Lower leg skin (tissue), 4 donors: Measurements from ENCODE around the gene TAAR5. TPM values are rescaled to one million over a fixed set of nuclear protein-coding genes. Genes with fewer than 3 reads are reported as not detected.

Experiments used
- DNase-seq, 2 donors: peaks; one replicate each; pipeline ENCODE4 v3.0.0-alpha.2; 2019; ENCODE audit warnings: low spot score in 2 of 2
- H3K4me3 ChIP-seq: fragments of 200-600 bp; sonication (generic); 2 replicates; pipeline ENCODE4 v1.5.1; 2017; ENCODE audit warnings: mild to moderate bottlenecking, low read depth; ENCODE audit not compliant: poor library complexity, severe bottlenecking
- POLR2A ChIP-seq, 2 donors: fragments of 450-650 bp; IDR thresholded peaks; one replicate each; pipeline ENCODE4 v1.6.1; 2016 to 2017; ENCODE audit warnings: antibody characterized with exemption in 2 of 2, mild to moderate bottlenecking in 1 of 2, moderate library complexity in 1 of 2
- WGBS, 2 donors: methylation state at CpG; one replicate each; pipeline ENCODE4 v1.1.5; 2018; 5-methylcytosine and 5-hydroxymethylcytosine counted together
- intact Hi-C: fragments of 100-400 bp; cut with DNase I; formaldehyde crosslinking; loops from one replicate; pipeline ENCODE4 v1.15.0; 2023; ENCODE audit warnings: low total_unique reads
- total RNA-seq, 4 donors: library from RNA; depleted of rRNA; stranded (reverse); fragments of >200 nt; gene quantifications; one replicate each; pipeline ENCODE4 v1.1.0, GENCODE V29; 2016
- TF ChIP-seq, protein P1 (sequence below), 3 donors: fragments of 450-650 bp; IDR thresholded peaks; one replicate each; pipeline ENCODE4 v1.5.1; 2016; ENCODE audit warnings: antibody characterized with exemption in 3 of 3, mild to moderate bottlenecking in 3 of 3, moderate library complexity in 2 of 3

Gene TAAR5
- total RNA-seq, 4 donors from 2014 or later = not detected

DNA sequence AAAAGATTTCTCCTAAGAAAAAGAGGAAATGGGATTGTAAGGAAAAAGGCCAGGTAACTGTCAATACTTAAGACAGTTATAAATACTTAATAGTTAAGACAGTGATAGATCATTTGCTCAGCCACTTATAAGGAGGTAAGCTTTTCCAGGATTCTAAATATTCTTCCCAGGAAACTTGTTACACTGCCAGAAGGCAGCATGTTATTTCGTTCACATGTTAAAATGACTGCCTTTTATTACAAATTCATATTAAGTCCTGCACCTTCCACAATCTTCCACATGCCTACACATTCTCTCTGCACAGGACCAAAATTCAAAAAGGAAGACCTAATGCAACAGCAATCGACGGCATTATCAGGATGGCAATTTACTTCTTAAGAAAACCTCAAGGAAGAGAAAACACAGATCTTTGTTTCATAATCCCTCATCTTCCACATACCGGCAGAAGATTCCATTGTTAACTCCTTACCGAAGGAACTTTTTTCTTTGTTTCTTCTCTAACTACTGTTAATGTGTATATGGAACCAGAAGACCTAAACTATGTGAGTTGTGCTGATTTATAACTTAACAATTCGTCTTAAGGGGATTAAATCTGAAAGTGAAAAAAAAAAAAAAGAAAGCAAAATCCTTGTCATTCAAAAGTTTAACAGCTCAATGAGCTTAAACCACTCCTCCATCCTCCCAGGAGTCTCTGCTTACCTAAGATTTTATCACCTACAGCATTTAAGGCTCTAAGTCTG lies 33.7 kb upstream of the TAAR5 start:
- no peak overlapping the region for H3K4me3 ChIP-seq
- TF ChIP-seq, protein P1, sequence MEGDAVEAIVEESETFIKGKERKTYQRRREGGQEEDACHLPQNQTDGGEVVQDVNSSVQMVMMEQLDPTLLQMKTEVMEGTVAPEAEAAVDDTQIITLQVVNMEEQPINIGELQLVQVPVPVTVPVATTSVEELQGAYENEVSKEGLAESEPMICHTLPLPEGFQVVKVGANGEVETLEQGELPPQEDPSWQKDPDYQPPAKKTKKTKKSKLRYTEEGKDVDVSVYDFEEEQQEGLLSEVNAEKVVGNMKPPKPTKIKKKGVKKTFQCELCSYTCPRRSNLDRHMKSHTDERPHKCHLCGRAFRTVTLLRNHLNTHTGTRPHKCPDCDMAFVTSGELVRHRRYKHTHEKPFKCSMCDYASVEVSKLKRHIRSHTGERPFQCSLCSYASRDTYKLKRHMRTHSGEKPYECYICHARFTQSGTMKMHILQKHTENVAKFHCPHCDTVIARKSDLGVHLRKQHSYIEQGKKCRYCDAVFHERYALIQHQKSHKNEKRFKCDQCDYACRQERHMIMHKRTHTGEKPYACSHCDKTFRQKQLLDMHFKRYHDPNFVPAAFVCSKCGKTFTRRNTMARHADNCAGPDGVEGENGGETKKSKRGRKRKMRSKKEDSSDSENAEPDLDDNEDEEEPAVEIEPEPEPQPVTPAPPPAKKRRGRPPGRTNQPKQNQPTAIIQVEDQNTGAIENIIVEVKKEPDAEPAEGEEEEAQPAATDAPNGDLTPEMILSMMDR (IDR thresholded peaks at IDR 0.05) = no peak
- no peak for TF ChIP-seq POLR2A (IDR thresholded peaks at IDR 0.05)
- DNase-seq = no peak
- intact Hi-C loops = no loop called here
- WGBS, 2 donors = 50 to 63% methylated on average over 6 of the region's 6 CpGs

DNA sequence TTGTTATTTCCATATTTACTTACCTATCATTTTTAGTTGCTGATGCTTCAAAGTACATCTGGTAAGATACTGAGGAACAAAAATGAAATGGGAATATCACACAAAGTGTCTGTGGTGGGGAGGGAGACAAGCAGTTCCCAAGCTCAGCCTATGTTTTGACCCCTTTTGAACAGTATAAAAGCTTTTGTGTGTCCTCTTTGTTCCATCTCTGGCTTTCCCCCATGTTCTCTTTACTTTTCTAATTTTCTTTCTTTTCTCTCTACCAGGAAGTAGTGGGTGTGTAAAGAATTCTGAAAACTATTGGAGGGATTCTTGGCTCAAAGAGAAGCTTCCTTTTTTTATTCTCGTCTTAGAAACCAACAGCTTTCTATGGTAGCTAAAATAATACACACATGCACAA lies 27.1 kb upstream of the TAAR5 start:
- WGBS, 2 donors = 27 to 29% methylated on average over 1 of the region's 1 CpG
- TF ChIP-seq, protein P1 (IDR thresholded peaks at IDR 0.05) = no peak
- TF ChIP-seq POLR2A (IDR thresholded peaks at IDR 0.05) = no peak
- no peak overlapping the region for H3K4me3 ChIP-seq
- no peak for DNase-seq
- intact Hi-C loops = no loop called here

DNA sequence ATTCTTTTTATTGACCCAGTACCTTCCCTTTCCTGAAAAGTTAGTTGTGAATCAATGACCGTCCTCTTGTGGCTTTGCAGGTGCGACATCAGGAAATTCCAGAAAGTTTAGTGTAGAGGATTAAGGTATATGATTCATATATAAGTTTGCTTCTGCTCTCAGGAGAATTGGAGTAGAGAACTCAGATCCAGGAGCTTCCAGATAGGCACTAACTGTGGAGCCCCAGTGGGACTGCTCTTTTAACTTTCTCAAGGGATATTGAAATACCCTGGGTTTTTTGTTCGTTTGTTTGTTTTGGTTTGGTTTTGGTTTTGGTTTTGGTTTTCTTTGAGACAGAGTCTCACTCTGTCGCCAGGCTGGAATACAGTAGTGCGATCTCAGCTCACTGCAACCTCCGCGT lies 25.0 kb upstream of the TAAR5 start:
- 69% methylated on average over 7 of the region's 7 CpGs for WGBS, 2 donors
- intact Hi-C loops = no loop called here
- no peak for DNase-seq
- TF ChIP-seq POLR2A (IDR thresholded peaks at IDR 0.05) = no peak
- TF ChIP-seq, protein P1 (IDR thresholded peaks at IDR 0.05) = no peak
- no peak overlapping the region for H3K4me3 ChIP-seq

DNA sequence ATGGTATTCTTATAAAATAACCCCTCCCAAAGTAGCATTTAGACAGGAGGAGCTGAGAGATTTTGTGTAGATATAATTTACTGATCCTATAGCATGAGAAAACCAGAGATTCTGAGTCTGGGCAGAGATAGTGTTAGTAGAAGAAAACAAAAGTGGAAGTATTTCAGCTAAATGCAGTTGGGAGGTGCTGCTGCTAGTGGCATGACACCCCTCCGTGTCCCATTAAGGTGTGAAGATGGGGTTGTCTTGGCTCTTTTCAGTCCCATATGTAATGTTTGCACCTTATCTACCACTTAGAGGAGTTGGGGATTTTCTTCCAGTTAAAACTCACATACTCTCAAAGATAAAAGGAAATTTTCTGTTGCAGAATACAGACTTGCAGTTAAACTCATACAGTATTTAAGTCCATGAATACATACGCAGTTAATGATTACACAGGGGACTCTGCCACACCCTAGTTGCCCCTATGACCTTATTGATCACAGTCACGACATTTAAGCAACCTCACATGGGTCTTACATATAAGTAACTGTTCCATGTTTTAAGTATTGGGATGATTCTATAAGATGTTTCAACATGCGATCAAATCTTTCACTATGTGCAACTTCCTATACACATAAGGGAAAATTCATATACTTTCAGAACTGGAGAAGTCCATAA lies 23.0 kb upstream of the TAAR5 start:
- WGBS, 2 donors = 52 to 59% methylated on average over 4 of the region's 4 CpGs
- TF ChIP-seq POLR2A (IDR thresholded peaks at IDR 0.05) = no peak
- TF ChIP-seq, protein P1 (IDR thresholded peaks at IDR 0.05) = no peak
- H3K4me3 ChIP-seq = no peak overlapping the region
- no peak for DNase-seq
- intact Hi-C loops = no loop called here

DNA sequence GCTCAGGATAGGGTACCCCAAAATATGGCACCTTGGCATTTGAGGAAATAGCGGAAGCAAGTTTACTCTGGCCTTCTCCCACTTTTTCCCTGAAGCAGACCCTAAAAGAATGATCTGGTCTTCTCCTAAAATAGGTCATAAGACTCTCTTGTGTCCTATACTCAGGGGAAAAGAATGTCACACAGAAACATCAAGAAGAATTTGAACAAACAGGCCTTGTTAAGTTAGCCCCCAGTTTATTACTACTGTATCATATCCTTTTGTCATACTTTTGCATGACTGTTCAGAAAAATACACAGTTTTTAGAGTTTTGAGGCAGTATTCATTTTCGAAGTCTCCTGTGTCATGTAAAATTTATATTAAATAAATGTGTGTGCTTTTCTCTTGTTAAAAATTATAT lies 22.1 kb upstream of the TAAR5 start:
- intact Hi-C loops = no loop called here
- 83 to 84% methylated on average over 2 of the region's 2 CpGs for WGBS, 2 donors
- H3K4me3 ChIP-seq = no peak overlapping the region
- DNase-seq = no peak
- TF ChIP-seq POLR2A (IDR thresholded peaks at IDR 0.05) = no peak
- TF ChIP-seq, protein P1 (IDR thresholded peaks at IDR 0.05) = no peak
